ENCODE measurements around the gene RIOX2. TPM values are rescaled to one million over a fixed set of nuclear protein-coding genes. Genes with fewer than 3 reads are reported as not detected.

Gene RIOX2
- total RNA-seq, 1 donor from 2014 or later: 9.5 TPM

Other genes starting within 250 kb of the RIOX2 start
- 6.2 TPM for gene ARL6, start 207.7 kb downstream of the RIOX2 start, total RNA-seq
- gene CRYBG3, start 150.4 kb downstream of the RIOX2 start, total RNA-seq: 18.6 TPM
- gene GABRR3, start 62.9 kb upstream of the RIOX2 start, total RNA-seq: not detected
- not detected for gene OR5AC2, start 114.7 kb upstream of the RIOX2 start, total RNA-seq
- not detected for gene OR5H1, start 158.3 kb upstream of the RIOX2 start, total RNA-seq
- gene OR5H14, start 175.0 kb upstream of the RIOX2 start, total RNA-seq: not detected
- not detected for gene OR5H15, start 194.3 kb upstream of the RIOX2 start, total RNA-seq

Data from Right ventricle myocardium superior (tissue), 1 donor.